MM.1S (cell line): Measurements from ENCODE around the gene SMAD4.

Experiments used
- CTCF ChIP-seq: fragments of 300-600 bp; sonication (generic); IDR thresholded peaks from 2 replicates; pipeline ENCODE4 v1.5.1; 2016; ENCODE audit warnings: antibody characterized with exemption, low read length, mixed read lengths
- EZH2 ChIP-seq: fragments of 300-600 bp; sonication (generic); optimal IDR thresholded peaks from 2 replicates; pipeline ENCODE3; 2017; ENCODE audit warnings: low read depth, mild to moderate bottlenecking, antibody characterized with exemption, low read length, mixed read lengths

GRCh38 chr18:50982086-50982801 is 47.8 kb upstream of the SMAD4 start:
- TF ChIP-seq CTCF (no peak), EZH2 (no peak)
